Right atrium auricular region (tissue), 2 donors: ENCODE data around the gene DHRS11. TPM values are rescaled to one million over a fixed set of nuclear protein-coding genes. Genes with fewer than 3 reads are reported as not detected.

Experiments
- DNase-seq: peaks from one replicate; pipeline ENCODE4 v3.0.0-alpha.2; 2019; ENCODE audit warnings: low spot score
- H3K27ac ChIP-seq, 2 donors: fragments of 200-600 bp; sonication (generic); 1 replicate in 1 of 2; 2 replicates in 1 of 2; pipeline ENCODE4 v1.5.1; 2016 to 2019
- H3K27me3 ChIP-seq, 2 donors: fragments of 200-600 bp; sonication (generic); one replicate each; pipeline versions ENCODE4 v1.5.1 to v1.6.0; 2017 to 2019
- H3K36me3 ChIP-seq: fragments of 200-600 bp; sonication (generic); one replicate; pipeline ENCODE4 v1.5.1; 2016
- H3K4me1 ChIP-seq, 2 donors: fragments of 200-600 bp; sonication (generic); one replicate each; pipeline versions ENCODE4 v1.5.1 to v1.6.0; 2017 to 2019
- H3K4me3 ChIP-seq, 2 donors: fragments of 200-600 bp; sonication (generic); 1 replicate in 1 of 2; 2 replicates in 1 of 2; pipeline ENCODE4 v1.5.1; 2017 to 2019; ENCODE audit warnings: mild to moderate bottlenecking in 1 of 2, moderate library complexity in 1 of 2
- H3K9me3 ChIP-seq, 2 donors: fragments of 200-600 bp; sonication (generic); one replicate each; pipeline ENCODE4 v1.5.1; 2019
- CTCF ChIP-seq, 2 donors: fragments of 200-600 bp; sonication (generic); IDR thresholded peaks; one replicate each; pipeline ENCODE4 v1.5.1; 2019; ENCODE audit warnings: antibody characterized with exemption in 2 of 2
- total RNA-seq, 2 donors: library from RNA; depleted of rRNA; stranded (reverse); fragments of >200 nt; gene quantifications; one replicate each; pipeline ENCODE4 v1.1.0, GENCODE V29; 2016

DHRS11 gene
- total RNA-seq, 2 donors from 2014 or later: 10.5 to 17.3 TPM

DNA sequence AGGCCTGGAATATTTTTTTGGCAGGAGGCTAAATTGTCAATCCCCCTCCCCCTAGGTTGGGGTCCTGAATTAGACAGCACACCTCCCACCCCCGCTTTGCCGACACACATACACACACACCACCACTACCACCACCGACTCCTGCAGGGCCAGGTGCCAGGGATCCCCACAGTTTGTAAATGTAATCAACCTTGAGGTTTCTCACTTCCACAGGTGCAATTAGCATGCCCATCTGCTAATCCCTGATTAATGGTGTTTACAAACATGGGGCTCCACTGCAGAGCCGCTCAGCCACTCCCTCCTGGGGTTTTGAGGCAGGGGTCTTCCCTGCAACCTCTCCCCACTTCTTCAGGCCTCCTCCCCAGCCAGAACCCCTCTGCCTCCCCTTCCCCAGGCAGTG, 21.5 kb downstream of the DHRS11 start:
- no peak for DNase-seq
- Histone ChIP-seq H3K4me1 (peaks cover 0 to 7% of the 10 kb centered on the region in 2 donors), H3K27me3 (no peaks in the 10 kb centered on the region), H3K9me3 (no peaks in the 10 kb centered on the region), H3K4me3 (no peak overlapping the region), H3K27ac (no peak overlapping the region), H3K36me3 (no peaks in the 10 kb centered on the region)
- no peak for TF ChIP-seq CTCF (IDR thresholded peaks at IDR 0.05)

GRCh38 chr17:36614081-36614480, 22.4 kb downstream of the DHRS11 start:
- no peak for DNase-seq
- Histone ChIP-seq H3K27me3 (no peaks in the 10 kb centered on the region), H3K4me1 (peaks cover 0 to under 1% of the 10 kb centered on the region in 2 donors), H3K9me3 (no peaks in the 10 kb centered on the region), H3K36me3 (no peaks in the 10 kb centered on the region), H3K27ac (no peak overlapping the region), H3K4me3 (no peak overlapping the region)
- no peak for TF ChIP-seq CTCF (IDR thresholded peaks at IDR 0.05)

GRCh38 chr17:36614933-36615332, 23.3 kb downstream of the DHRS11 start:
- no peak for TF ChIP-seq CTCF (IDR thresholded peaks at IDR 0.05)
- Histone ChIP-seq H3K27ac (no peak overlapping the region), H3K36me3 (no peaks in the 10 kb centered on the region), H3K27me3 (no peaks in the 10 kb centered on the region), H3K4me1 (no peaks in the 10 kb centered on the region), H3K9me3 (no peaks in the 10 kb centered on the region), H3K4me3 (no peak overlapping the region)
- no peak for DNase-seq

GRCh38 chr17:36616061-36617029, 24.7 kb downstream of the DHRS11 start:
- Histone ChIP-seq H3K9me3 (no peaks in the 10 kb centered on the region), H3K4me1 (no peaks in the 10 kb centered on the region), H3K4me3 (no peak overlapping the region), H3K27me3 (no peaks in the 10 kb centered on the region), H3K27ac (no peak overlapping the region), H3K36me3 (no peaks in the 10 kb centered on the region)
- DNase-seq: no peak
- no peak for TF ChIP-seq CTCF (IDR thresholded peaks at IDR 0.05)

GRCh38 chr17:36617773-36618172, 26.1 kb downstream of the DHRS11 start:
- H3K4me1 ChIP-seq: no peaks in the 10 kb centered on the region
- no peaks in the 10 kb centered on the region for H3K36me3 ChIP-seq
- H3K27me3 ChIP-seq: no peaks in the 10 kb centered on the region
- no peak overlapping the region for H3K27ac ChIP-seq
- H3K9me3 ChIP-seq: no peaks in the 10 kb centered on the region
- no peak overlapping the region for H3K4me3 ChIP-seq
- no peak for TF ChIP-seq CTCF (IDR thresholded peaks at IDR 0.05)
- DNase-seq: no peak
